ENCODE data around the gene DGKZ.
"Not testable (repeated sequence)": the region's sequence is repeated elsewhere in the genome, so short reads cannot be mapped to it uniquely, and the experiment has no call there.

Gene DGKZ

GRCh38 chr11:46372086-46372485 is 24.8 kb downstream of the DGKZ start:
- Histone ChIP-seq H3K4me3 (ENCODE audit: low read length) (no peak overlapping the region), H3K4me2 (ENCODE audit: low read depth, low read length) (no peak overlapping the region), H3F3A (ENCODE audit: insufficient read depth, low read length) (no peaks in the 10 kb centered on the region), H3K36me3 (replicated peaks; ENCODE audit: insufficient read depth, low read length) (no peaks in the 10 kb centered on the region), H3K9me3 (replicated peaks; ENCODE audit: insufficient read depth, low read length) (no peaks in the 10 kb centered on the region), H3K9ac (ENCODE audit: low read length) (no peak overlapping the region), H2AFZ (ENCODE audit: low read length) (no peak overlapping the region), H3K27me3 (replicated peaks; ENCODE audit: insufficient read depth, low read length) (no peaks in the 10 kb centered on the region), H4K20me1 (ENCODE audit: insufficient read depth, low read length) (no peaks in the 10 kb centered on the region), H3K27ac (ENCODE audit: low read length) (no peak overlapping the region), H3K79me2 (ENCODE audit: low read length) (no peaks in the 10 kb centered on the region), H3K9me2 (replicated peaks; ENCODE audit: insufficient read depth, low read length) (no peaks in the 10 kb centered on the region), H3K4me1 (ENCODE audit: low read length) (no peaks in the 10 kb centered on the region)
- no peak for DNase-seq
- TF ChIP-seq EZH2 (optimal IDR thresholded peaks at IDR 0.05; ENCODE audit: low read depth, low read length) (no peak), EZH2phosphoT487 (IDR thresholded peaks at IDR 0.05; ENCODE audit: low read length) (no peak)
- TF ChIP-seq, protein P1, sequence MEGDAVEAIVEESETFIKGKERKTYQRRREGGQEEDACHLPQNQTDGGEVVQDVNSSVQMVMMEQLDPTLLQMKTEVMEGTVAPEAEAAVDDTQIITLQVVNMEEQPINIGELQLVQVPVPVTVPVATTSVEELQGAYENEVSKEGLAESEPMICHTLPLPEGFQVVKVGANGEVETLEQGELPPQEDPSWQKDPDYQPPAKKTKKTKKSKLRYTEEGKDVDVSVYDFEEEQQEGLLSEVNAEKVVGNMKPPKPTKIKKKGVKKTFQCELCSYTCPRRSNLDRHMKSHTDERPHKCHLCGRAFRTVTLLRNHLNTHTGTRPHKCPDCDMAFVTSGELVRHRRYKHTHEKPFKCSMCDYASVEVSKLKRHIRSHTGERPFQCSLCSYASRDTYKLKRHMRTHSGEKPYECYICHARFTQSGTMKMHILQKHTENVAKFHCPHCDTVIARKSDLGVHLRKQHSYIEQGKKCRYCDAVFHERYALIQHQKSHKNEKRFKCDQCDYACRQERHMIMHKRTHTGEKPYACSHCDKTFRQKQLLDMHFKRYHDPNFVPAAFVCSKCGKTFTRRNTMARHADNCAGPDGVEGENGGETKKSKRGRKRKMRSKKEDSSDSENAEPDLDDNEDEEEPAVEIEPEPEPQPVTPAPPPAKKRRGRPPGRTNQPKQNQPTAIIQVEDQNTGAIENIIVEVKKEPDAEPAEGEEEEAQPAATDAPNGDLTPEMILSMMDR (IDR thresholded peaks at IDR 0.05; ENCODE audit: low read length): no peak

- H3K9me2 ChIP-seq (replicated peaks; ENCODE audit: insufficient read depth, low read length); H3K9ac ChIP-seq (ENCODE audit: low read length); H3K4me1 ChIP-seq (ENCODE audit: low read length); H3K4me3 ChIP-seq (ENCODE audit: low read length); H3F3A ChIP-seq (ENCODE audit: insufficient read depth, low read length); DNase-seq; H3K27ac ChIP-seq (ENCODE audit: low read length); H3K4me2 ChIP-seq (ENCODE audit: low read depth, low read length); H4K20me1 ChIP-seq (ENCODE audit: insufficient read depth, low read length); H3K27me3 ChIP-seq (replicated peaks; ENCODE audit: insufficient read depth, low read length); H3K79me2 ChIP-seq (ENCODE audit: low read length); H3K9me3 ChIP-seq (replicated peaks; ENCODE audit: insufficient read depth, low read length); H3K36me3 ChIP-seq (replicated peaks; ENCODE audit: insufficient read depth, low read length); H2AFZ ChIP-seq (ENCODE audit: low read length): not testable (repeated sequence)
These were observed 25.2 kb downstream of the DGKZ start for GRCh38 chr11:46372501-46372900.

- no peak overlapping the region for H3K27ac ChIP-seq (ENCODE audit: low read length)
- no peak for DNase-seq
- H3K9ac ChIP-seq (ENCODE audit: low read length): no peak overlapping the region
- no peaks in the 10 kb centered on the region for H3K36me3 ChIP-seq (replicated peaks; ENCODE audit: insufficient read depth, low read length)
- TF ChIP-seq EZH2phosphoT487 (IDR thresholded peaks at IDR 0.05; ENCODE audit: low read length) (no peak), EZH2 (optimal IDR thresholded peaks at IDR 0.05; ENCODE audit: low read depth, low read length) (no peak)
- TF ChIP-seq, protein P1 (IDR thresholded peaks at IDR 0.05; ENCODE audit: low read length): no peak
- no peak overlapping the region for H3K4me3 ChIP-seq (ENCODE audit: low read length)
- no peaks in the 10 kb centered on the region for H3K4me1 ChIP-seq (ENCODE audit: low read length)
- no peaks in the 10 kb centered on the region for H3K27me3 ChIP-seq (replicated peaks; ENCODE audit: insufficient read depth, low read length)
- H3K9me2 ChIP-seq (replicated peaks; ENCODE audit: insufficient read depth, low read length): no peaks in the 10 kb centered on the region
- no peaks in the 10 kb centered on the region for H4K20me1 ChIP-seq (ENCODE audit: insufficient read depth, low read length)
- no peak overlapping the region for H3K4me2 ChIP-seq (ENCODE audit: low read depth, low read length)
- no peaks in the 10 kb centered on the region for H3K79me2 ChIP-seq (ENCODE audit: low read length)
- no peaks in the 10 kb centered on the region for H3F3A ChIP-seq (ENCODE audit: insufficient read depth, low read length)
- no peaks in the 10 kb centered on the region for H3K9me3 ChIP-seq (replicated peaks; ENCODE audit: insufficient read depth, low read length)
- no peak overlapping the region for H2AFZ ChIP-seq (ENCODE audit: low read length)
These were observed 26.8 kb downstream of the DGKZ start for GRCh38 chr11:46373787-46374740.

DNA sequence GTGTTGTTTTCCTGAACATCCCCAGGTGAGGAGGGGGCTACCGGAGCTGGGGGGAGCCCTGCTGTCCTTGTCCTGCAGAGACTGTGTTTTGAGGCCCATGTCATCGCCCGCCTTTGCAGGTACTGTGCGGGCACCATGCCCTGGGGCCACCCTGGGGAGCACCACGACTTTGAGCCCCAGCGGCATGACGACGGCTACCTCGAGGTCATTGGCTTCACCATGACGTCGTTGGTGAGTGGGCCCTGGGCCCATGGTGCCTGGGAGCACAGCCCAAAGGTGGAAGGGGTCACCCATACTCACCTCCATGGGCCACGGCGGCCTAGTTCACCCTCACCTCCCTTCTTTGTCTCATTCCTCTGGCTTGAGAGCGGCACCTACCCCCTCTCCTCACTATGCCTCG is 27.6 kb downstream of the DGKZ start:
- H3K36me3 ChIP-seq (replicated peaks; ENCODE audit: insufficient read depth, low read length): no peaks in the 10 kb centered on the region
- no peak for TF ChIP-seq EZH2 (optimal IDR thresholded peaks at IDR 0.05; ENCODE audit: low read depth, low read length)
- no peak for TF ChIP-seq EZH2phosphoT487 (IDR thresholded peaks at IDR 0.05; ENCODE audit: low read length)
- TF ChIP-seq, protein P1 (IDR thresholded peaks at IDR 0.05; ENCODE audit: low read length): no peak

More for the DNA sequence above, 27.6 kb downstream of the DGKZ start:
- no peaks in the 10 kb centered on the region for H3K9me2 ChIP-seq (replicated peaks; ENCODE audit: insufficient read depth, low read length)
- no peaks in the 10 kb centered on the region for H3K79me2 ChIP-seq (ENCODE audit: low read length)
- H3K27ac ChIP-seq (ENCODE audit: low read length): no peak overlapping the region
- no peaks in the 10 kb centered on the region for H3K9me3 ChIP-seq (replicated peaks; ENCODE audit: insufficient read depth, low read length)
- no peak overlapping the region for H3K4me3 ChIP-seq (ENCODE audit: low read length)
- no peak overlapping the region for H3K4me2 ChIP-seq (ENCODE audit: low read depth, low read length)
- no peaks in the 10 kb centered on the region for H3K4me1 ChIP-seq (ENCODE audit: low read length)
- no peak overlapping the region for H2AFZ ChIP-seq (ENCODE audit: low read length)
- no peak for DNase-seq
- no peaks in the 10 kb centered on the region for H4K20me1 ChIP-seq (ENCODE audit: insufficient read depth, low read length)
- no peak overlapping the region for H3K9ac ChIP-seq (ENCODE audit: low read length)
- H3K27me3 ChIP-seq (replicated peaks; ENCODE audit: insufficient read depth, low read length): no peaks in the 10 kb centered on the region
- no peaks in the 10 kb centered on the region for H3F3A ChIP-seq (ENCODE audit: insufficient read depth, low read length)
